ENCODE data around the gene ZNF346. TPM values are rescaled to one million over a fixed set of nuclear protein-coding genes. Genes with fewer than 3 reads are reported as not detected.

Gene ZNF346
- total and polyA plus RNA-seq, 2 of the 13 experiments (the other 11 are each of a cell fraction or from before 2014, with no cell fraction given), result 8.6 to 19.4 TPM

DNA sequence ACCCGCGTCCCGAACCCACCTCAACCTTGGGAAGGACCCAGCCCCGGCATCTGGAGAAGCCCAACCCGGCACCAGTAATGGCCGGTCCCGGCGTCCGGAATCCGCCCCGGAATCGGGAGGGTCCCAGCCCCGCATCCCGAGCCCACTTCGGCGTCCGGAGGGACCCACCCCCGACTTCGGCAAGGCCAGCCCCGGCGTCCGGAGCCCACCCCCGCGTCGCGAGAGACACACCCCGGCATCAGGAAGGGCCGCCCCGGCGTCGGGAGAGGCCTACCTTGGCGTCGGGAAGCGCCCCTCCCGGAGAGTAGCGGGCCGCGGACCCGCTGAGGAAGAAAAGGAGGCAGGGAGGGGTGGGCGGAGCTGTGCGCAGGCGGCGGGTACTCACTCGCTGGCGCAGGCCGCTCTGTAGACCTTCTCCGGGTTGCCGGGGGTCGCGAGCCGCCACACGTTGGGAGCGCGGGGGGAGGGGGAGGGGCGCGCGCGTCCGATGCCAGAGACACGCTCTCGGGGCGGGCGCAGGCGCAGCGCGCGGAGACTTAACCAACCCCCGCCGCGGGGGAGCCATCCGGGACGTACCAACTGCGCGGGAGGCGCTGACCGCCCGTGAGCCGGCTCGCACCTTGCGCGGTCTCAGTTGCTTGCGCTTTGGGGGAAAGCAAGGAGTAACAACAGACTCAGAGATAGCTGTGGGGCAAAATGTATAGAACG, 16.1 kb upstream of the ZNF346 start, which contains the start of gene UIMC1 (continued):
- TF ChIP-seq, protein P1, sequence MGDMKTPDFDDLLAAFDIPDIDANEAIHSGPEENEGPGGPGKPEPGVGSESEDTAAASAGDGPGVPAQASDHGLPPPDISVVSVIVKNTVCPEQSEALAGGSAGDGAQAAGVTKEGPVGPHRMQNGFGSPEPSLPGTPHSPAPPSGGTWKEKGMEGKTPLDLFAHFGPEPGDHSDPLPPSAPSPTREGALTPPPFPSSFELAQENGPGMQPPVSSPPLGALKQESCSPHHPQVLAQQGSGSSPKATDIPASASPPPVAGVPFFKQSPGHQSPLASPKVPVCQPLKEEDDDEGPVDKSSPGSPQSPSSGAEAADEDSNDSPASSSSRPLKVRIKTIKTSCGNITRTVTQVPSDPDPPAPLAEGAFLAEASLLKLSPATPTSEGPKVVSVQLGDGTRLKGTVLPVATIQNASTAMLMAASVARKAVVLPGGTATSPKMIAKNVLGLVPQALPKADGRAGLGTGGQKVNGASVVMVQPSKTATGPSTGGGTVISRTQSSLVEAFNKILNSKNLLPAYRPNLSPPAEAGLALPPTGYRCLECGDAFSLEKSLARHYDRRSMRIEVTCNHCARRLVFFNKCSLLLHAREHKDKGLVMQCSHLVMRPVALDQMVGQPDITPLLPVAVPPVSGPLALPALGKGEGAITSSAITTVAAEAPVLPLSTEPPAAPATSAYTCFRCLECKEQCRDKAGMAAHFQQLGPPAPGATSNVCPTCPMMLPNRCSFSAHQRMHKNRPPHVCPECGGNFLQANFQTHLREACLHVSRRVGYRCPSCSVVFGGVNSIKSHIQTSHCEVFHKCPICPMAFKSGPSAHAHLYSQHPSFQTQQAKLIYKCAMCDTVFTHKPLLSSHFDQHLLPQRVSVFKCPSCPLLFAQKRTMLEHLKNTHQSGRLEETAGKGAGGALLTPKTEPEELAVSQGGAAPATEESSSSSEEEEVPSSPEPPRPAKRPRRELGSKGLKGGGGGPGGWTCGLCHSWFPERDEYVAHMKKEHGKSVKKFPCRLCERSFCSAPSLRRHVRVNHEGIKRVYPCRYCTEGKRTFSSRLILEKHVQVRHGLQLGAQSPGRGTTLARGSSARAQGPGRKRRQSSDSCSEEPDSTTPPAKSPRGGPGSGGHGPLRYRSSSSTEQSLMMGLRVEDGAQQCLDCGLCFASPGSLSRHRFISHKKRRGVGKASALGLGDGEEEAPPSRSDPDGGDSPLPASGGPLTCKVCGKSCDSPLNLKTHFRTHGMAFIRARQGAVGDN (CRISPR knock-in tag; IDR thresholded peaks at IDR 0.05), result peak; percentile 88
- TF ChIP-seq TRIM24 (CRISPR knock-in tag; IDR thresholded peaks at IDR 0.05) (no peak), MZF1 (CRISPR knock-in tag; IDR thresholded peaks at IDR 0.05; ENCODE audit: borderline replicate concordance) (no peak), CREB1 (IDR thresholded peaks at IDR 0.05) (0 out of 2 replicates have a peak, but pooled peaks have one; percentile 19), CREB1 (CRISPR knock-in tag; IDR thresholded peaks at IDR 0.05) (no peak), PTBP1 (IDR thresholded peaks at IDR 0.05; ENCODE audit: low read depth, low read length, poor library complexity, severe bottlenecking) (no peak), ZNF343 (CRISPR knock-in tag; IDR thresholded peaks at IDR 0.05) (peak; percentile 16; the same call in 1 of the 2 replicates), ATRX (CRISPR knock-in tag; IDR thresholded peaks at IDR 0.05; ENCODE audit: borderline replicate concordance) (no peak), PAF1 (CRISPR knock-in tag; IDR thresholded peaks at IDR 0.05) (no peak), ZNF567 (CRISPR knock-in tag; IDR thresholded peaks at IDR 0.05; ENCODE audit: borderline replicate concordance) (no peak), KMT2A (CRISPR knock-in tag; IDR thresholded peaks at IDR 0.05) (peak; percentile 81)
- TF ChIP-seq, protein P2, sequence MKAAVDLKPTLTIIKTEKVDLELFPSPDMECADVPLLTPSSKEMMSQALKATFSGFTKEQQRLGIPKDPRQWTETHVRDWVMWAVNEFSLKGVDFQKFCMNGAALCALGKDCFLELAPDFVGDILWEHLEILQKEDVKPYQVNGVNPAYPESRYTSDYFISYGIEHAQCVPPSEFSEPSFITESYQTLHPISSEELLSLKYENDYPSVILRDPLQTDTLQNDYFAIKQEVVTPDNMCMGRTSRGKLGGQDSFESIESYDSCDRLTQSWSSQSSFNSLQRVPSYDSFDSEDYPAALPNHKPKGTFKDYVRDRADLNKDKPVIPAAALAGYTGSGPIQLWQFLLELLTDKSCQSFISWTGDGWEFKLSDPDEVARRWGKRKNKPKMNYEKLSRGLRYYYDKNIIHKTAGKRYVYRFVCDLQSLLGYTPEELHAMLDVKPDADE (CRISPR knock-in tag; IDR thresholded peaks at IDR 0.05), result no peak
- TF ChIP-seq, protein P3, sequence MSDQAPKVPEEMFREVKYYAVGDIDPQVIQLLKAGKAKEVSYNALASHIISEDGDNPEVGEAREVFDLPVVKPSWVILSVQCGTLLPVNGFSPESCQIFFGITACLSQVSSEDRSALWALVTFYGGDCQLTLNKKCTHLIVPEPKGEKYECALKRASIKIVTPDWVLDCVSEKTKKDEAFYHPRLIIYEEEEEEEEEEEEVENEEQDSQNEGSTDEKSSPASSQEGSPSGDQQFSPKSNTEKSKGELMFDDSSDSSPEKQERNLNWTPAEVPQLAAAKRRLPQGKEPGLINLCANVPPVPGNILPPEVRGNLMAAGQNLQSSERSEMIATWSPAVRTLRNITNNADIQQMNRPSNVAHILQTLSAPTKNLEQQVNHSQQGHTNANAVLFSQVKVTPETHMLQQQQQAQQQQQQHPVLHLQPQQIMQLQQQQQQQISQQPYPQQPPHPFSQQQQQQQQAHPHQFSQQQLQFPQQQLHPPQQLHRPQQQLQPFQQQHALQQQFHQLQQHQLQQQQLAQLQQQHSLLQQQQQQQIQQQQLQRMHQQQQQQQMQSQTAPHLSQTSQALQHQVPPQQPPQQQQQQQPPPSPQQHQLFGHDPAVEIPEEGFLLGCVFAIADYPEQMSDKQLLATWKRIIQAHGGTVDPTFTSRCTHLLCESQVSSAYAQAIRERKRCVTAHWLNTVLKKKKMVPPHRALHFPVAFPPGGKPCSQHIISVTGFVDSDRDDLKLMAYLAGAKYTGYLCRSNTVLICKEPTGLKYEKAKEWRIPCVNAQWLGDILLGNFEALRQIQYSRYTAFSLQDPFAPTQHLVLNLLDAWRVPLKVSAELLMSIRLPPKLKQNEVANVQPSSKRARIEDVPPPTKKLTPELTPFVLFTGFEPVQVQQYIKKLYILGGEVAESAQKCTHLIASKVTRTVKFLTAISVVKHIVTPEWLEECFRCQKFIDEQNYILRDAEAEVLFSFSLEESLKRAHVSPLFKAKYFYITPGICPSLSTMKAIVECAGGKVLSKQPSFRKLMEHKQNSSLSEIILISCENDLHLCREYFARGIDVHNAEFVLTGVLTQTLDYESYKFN (CRISPR knock-in tag; conservative IDR thresholded peaks at IDR 0.05), result peak; percentile 45
- TF ChIP-seq, protein P4, sequence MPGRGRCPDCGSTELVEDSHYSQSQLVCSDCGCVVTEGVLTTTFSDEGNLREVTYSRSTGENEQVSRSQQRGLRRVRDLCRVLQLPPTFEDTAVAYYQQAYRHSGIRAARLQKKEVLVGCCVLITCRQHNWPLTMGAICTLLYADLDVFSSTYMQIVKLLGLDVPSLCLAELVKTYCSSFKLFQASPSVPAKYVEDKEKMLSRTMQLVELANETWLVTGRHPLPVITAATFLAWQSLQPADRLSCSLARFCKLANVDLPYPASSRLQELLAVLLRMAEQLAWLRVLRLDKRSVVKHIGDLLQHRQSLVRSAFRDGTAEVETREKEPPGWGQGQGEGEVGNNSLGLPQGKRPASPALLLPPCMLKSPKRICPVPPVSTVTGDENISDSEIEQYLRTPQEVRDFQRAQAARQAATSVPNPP (CRISPR knock-in tag; IDR thresholded peaks at IDR 0.05), result 0 out of 2 replicates have a peak, but pooled peaks have one; percentile 1
